Stimulated activated CD8-positive, alpha-beta memory T cell treated with anti-CD3 and anti-CD28 coated beads, Interleukin-15, amount 100 ng/mL, for 4 hours (primary cell): ENCODE results near the gene PPARG.
"Not testable (repeated sequence)": the region's sequence is repeated elsewhere in the genome, so short reads cannot be mapped to it uniquely, and the experiment has no call there.

Source experiments
- DNase-seq, 2 donors: peaks; one replicate each; pipeline ENCODE4 v3.0.0-alpha.2; 2020; ENCODE audit warnings: low read depth in 2 of 2

The PPARG gene

DNA sequence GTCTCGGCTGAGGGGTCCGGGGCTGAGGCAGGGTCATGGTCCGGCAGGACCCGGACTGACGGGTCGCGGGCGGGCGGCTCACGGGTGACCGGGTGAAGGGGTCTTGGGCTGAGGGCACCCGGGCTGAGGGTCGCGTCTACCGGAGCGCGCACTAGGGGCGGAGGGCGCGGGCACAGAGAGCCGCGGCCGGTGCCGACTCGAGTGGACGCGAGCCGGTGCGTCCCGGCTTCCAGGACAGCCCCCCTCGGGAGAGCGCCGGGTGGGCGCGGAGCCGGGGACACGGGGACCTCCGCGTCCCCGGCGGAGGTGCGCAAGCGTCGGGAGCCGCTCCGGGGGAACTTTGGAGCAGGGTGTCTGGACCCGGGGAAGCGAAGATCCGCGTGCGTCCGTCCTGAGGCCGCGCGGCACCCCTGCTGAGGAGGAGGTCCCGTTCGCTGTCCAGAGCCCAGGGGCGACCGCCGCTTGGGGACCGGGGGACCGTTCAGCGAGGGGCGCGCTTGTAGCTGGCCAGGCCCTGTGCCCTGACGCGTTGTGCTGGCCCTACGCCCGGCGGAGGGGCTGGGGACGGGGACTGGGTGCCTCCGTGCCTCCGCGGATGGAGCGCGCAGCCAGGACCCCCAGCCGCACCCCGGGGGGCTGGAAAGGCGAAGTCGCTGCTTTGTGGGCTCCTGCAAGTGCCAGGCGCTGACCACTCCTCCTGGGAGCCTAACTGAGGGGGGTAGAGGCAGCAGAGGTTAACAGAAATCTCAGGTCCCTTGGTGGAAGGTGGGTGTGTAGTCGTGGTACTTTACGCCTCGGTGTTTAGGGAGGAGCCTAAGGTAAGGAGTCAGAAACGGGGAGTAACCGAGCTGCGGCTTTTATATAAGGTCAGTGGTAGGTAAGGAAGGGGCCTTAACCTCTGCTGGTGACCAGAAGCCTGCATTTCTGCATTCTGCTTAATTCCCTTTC, at the start of gene PPARG:
TSS of gene PPARG (plus strand) at position 889 of the 948 bp plus-strand sequence. CDS start 90,642 bp downstream, outside the sequence.
- no peak for DNase-seq

DNA sequence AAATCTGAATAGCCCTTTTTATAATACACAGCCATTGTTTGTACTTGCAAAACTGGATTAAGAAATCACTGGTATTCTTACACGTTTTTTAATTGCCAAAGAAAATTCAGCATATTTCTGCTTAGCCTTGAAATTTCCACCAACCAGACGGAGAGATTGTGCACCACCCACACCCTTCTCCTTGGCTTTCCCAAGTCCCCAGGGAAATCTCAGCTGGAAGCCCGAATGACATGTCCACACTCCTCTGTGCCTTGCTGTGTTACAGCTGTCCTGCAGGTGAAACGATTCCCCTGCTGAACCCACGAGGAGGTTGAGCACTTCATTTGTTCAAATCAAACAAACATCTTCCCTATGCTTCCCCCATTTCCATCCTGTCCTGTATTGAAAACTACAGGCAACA, 49.6 kb upstream of the PPARG start:
- no peak for DNase-seq

DNA sequence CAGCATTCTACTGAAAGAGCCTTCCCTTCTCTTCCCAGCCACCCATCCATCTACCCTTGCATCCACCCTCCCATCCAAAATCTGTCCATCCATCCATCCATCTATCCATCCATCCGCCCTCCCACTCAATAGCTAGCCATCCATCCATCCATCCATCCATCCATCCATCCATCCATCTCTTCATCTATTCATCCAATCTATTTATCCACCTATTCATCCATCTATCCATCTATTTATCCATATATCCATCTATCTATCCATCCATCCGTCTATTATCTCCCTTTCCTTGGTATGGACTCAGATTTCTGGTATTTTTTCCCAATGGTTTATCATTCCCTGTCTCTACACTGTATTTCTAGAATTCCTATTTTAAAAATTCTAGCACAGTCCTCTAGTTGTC, 46.1 kb upstream of the PPARG start:
- DNase-seq: no peak

DNA sequence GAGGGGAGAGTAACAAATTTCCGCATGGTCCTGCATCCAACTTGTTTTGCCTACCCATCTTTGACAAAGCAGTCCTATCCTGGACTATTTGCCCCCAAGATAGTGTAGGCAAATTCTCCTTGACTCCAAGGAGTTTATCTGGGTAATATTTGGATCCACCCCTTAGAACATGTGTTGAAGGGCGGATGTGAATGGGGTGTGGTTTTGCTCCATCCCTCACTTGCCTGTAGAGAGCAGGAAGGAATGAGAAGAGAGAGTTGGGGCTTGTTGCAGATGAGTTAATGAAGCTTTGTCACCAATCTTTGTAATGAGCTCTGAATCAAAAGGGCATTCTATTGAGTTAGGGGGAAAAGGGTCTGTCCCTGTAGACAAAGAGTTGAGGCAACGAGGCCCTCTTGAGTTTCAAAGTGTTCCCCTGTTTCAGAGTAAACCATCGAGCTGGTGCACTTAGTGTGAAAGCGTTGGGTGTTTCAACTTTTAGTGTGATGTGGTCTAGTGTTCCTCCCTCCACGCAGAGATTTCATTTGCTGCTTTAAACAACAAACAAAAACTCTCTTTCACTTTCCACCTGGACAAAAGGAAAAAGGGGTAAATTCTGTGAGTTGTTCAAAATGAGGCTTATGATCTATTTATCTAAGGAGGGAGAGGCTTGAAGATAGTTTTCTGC, 42.2 kb upstream of the PPARG start:
- DNase-seq: no peak

DNA sequence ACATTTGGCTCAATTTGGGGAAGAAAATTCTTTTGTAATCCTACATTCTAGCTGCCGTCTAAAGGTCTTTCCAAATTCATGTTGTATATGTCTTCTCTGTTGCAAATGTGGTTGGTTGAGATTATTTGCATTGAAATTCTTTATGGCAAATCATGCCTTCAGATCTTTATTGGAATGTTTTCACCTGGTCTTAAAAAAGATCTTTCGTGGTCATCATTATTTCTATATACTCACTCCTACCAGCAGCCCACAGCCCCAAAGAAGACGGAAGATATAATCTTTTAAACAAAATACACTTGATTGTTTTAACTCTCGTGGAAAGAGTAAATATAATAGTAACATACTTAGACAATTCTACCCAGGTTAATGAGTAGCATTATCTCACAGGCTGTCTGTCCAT, 41.5 kb upstream of the PPARG start:
- no peak for DNase-seq

DNA sequence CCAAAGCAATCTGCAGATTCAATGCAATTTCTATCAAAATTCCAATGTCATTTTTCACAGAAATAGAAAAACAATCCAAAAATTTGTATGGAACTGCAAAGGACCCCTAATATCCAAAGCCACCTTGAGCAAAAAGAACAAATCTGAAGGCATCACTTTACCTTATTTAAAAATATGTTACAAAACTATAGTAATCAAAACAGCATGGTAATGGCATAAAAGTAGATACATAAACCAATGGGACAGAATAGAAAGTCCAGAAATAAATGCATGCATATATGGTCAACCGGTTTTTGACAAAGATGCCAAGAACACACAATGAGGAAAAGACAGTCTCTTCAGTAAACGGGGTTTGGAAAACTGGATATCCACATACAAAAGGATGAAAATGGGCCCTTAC, 39.4 kb upstream of the PPARG start:
- DNase-seq: no peak

DNA sequence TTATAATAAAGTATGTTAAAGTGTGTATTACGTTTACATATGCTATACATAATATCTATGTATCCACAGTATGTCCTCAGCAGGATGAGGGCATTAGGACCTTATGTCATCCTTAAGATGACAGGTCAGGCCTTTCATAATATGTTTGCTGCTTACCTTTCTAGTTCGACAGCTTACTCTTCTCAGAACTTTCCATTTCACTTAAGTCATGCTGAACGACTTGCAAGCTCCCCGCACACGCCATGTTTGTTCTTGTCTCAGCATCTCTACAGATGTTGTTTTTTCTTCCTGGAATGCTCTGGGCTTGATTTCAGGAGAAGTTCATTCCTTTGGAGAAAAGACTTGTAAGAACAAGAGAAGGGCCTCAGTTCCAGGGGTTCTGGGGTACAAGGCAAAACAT, 36.0 kb upstream of the PPARG start:
- no peak for DNase-seq

DNA sequence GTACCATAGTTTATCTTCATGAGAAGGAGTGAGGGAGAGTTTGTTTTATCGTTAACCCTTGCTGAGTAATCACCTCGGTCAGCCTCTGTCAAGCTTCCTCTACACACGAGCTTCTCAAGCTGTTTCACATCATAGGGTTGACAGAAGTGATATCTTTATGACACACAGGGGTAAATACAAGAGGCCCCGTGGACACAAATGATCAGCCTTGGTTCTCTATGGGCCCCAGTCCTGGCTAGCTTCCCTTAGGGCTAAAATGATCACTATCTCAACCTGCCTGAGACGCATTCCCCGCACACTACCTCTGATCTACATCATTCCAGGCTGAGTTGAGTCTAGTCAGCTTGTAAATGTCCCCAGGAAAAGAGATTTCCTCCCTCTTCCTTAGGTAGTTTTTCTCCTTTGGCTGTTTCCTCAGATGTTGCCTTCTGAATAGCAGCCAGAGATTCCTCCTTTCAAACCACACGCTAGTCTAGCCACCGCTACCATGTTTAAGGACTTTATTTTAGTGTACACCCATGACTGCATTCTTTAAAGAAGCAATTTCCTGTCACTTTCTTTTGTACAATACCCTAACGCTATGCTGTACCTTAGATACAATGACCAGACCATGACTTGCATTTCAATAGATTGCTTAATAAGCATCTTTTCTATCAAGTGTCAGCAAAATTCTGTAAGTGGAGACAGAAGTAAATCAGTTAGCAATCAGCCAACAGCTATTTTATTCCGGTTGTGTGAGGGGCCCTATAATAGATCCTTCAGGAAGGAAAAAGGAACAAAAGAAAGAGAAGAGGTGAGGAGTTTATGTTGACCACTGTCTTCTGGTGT, 35.1 kb upstream of the PPARG start:
- no peak for DNase-seq

DNA sequence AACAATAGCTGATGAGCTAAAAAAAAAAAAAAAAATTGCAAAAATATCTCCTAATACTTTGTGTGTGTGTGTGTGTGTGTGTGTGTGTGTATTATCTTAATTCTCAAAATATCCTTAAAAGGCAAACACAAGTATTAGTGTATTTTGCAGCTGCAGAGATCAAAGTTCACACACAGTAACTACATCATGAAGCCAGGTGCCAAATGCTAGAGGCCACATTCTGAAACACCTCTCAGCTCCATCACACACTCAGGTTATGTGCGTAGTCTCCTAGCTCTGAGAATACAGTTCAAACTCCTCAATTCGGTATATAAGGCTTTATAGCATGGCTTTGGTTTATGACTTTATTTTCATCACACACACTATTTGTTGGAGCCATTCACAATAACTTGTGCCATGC, 33.5 kb upstream of the PPARG start:
- DNase-seq: no peak

DNA sequence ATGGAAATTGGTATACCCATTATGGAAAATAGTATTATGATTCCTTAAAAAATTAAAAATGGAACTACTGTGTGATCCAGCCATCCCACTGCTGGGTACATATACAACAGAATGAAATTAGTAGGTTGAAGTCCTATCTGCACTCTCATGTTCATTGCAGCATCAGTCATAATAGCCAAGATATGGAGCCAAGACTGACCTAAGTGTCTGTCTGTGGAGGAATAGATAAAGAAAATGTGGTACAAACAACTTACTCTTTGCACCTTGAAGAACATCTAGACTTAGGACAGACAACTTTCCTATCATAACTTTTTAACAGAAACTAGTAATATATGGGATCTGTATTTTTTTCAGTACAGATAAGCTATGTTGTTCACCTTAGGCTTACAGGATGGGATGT, 30.0 kb upstream of the PPARG start:
- DNase-seq: no peak

DNA sequence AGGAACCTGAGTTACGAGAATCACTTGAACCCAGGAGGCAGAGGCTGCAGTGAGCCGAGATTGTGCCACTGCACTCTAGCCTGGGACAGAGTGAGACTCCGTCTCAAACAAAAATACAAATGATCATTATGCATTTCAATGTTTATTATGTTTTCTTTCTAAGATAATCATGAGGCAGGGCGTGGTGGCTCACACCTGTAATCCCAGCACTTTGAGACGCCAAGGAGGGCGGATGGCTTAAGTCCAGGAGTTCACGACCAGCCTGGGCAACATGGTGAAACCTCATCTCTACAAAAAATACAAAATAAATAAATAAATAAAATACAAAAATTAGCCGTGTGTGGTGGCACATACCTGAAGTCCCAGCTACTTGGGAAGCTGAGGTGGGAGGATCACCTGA, 26.7 kb upstream of the PPARG start:
- not testable (repeated sequence) for DNase-seq

DNA sequence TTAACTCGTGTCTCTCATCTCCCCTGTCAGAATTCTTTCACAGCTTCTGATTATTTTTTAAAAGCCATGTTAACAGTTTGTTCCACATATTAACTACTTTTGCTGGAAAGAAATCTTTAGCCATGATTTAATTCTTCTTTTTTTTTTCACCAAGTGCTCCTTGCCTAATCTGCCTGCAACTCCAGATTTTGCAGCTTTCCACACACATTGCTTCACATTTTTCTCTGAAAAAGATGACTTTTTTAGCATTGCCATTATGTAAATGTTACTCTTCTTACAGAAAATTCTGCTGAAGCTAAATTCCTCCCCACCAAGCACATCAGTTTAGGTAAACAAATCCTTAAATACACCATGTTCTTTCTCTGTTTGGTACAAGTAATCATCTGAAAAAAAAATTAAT, 23.4 kb upstream of the PPARG start:
- no peak for DNase-seq

DNA sequence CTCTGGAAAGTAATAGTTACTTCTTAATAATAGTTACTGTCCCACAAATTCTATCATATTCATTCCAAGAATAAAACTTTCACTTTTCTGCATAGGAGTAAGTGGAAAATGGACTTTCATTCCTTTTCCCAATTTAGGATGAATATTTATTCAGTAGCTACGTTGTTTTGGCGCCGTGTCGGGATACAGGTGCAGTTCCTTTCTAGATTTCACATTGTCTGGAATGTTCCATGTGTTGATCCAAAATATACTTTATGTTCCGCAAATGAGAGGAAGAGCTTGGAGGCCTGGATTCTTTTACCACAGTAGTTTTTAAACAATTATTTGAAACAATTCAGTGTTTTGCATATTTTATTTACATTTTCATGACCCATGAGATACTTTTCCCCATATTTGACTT, 22.8 kb upstream of the PPARG start:
- no peak for DNase-seq

DNA sequence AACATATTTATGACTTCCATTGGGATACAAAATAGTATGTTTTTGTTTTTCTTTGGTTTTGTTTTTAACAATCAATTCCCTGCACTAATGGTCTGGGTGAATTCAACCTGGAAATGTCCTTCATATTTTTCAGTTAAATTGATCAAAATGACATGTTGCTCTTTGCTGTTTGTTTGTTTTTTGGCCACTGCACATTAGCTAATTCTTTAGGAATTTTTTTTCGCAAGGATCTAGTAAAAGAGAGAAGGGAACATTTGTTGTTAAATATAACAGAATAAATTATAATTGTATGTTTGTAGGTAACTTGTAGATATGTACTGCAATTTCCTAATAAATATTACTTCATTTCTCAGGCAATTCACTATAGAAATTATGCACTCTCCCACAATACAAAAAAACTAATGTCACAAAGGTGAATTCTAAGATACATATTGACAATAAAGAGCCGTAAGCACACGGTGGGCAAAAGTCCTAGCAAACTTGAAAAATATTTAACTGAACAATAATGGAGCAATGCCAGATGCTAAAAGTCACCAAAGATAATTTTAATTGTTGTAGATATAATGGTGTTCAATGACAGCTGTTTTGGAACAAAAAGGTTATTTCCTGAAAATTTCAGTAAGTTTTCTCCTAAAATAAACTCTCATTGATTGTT, 21.4 kb upstream of the PPARG start:
- DNase-seq: no peak

DNA sequence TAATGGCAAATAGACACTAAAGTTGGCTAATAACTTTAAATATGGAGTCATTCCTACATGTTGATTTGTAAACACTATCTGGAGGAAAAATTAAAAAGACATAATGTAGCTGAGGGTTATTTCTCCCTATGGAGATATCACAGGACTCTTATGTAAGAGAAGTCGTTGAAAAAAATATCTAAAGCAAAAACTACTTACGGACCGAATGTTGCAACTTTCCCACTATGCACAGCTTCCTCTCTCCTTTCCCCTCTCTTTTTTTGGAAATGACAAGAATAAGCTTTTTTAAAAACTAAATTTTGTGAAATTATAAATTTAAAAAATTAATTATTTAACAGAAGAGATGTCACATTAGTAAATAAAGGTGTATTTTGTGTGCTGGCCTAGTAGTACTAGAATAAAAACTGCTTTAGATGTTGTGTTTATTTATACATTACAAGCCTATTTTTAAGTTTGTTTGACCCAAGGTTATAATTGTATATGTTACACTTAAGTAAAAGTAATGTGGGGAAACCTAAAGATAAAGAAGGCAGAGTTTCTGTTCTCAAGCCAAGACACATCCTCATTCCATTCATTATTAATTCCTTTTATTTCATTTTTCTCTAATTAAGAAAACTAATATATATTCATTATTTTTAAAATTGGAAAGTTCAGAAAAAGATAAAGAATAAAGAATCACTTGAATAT, 20.7 kb upstream of the PPARG start:
- no peak for DNase-seq

DNA sequence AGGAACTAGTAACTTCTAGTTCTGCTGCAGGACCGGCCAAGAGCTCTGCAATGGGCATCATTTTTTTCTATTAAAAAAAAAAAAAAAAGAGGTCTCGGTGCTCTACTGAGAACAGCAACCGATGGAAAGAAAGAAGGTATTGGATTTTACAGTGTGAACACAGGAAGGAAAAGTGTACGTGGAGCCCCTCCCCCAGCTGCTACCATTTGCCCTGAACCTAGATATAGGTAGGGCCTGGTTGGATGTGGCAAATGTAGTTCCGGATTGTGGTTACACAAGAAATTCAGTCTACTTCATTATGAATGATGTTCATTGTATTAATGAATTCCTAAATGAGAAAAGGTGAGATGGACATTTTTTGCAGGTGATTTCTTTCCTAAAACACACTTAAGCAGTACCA, 17.9 kb upstream of the PPARG start:
- no peak for DNase-seq

DNA sequence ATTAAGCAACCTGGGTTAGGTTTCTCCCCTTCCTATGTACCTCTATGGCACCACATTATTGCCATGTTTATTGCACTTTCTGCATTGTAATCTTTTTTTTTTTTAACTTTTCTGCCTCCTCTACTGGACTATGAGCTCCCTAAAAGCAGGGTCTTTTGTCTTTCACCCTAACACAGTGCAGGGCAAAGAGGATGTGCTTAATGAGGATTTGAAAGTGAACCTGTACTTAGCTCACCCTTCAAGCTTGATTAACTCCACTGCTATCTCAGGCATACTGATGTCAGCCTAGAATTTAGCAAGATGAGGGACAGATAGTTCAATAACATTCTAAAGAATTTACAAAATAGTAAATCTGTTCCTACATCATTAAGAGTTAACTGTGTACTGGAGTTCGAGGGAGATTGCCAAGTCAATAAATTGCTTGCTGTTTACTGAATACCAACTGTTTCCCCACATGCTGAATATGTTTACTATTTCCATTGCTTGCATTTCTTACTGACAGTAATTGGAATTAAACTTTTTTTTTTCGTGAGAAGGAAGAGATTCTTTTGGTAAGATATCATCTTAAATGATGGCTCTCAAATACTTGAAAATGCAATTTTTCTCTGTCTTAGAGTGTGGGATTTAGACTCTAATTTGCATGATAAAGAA, 15.7 kb upstream of the PPARG start:
- no peak for DNase-seq

DNA sequence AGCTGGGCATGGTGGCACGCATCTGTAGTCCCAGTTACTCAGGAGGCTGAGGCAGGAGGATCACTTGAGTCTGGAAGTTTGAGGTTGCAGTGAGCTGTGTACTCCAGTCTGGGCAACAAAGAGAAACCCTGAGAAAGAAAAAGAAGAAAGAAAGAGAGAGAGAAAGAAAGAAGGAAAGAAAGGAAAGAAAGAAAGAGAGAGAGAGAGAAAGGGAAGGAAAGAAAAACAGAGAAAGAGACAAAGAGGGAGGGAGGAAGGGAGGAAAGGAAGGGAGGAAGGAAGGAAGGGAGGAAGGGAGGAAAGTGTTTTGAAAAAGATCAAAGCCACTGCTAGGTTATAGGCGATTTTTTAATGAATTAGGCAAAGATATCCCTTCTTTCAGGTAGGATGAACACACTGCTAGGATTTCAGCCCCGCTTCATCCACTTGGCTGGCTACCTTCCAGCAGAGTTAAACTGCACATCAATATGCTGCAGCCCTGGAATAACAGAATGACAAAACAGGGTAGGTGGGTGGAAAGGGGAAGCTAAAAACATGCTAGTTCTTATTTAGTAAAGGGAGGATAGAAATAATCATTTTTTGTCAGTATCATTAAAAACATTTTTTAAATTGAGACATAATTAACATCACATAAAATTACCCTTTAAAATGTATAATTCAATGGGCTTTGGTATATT, 12.8 kb upstream of the PPARG start:
- no peak for DNase-seq

DNA sequence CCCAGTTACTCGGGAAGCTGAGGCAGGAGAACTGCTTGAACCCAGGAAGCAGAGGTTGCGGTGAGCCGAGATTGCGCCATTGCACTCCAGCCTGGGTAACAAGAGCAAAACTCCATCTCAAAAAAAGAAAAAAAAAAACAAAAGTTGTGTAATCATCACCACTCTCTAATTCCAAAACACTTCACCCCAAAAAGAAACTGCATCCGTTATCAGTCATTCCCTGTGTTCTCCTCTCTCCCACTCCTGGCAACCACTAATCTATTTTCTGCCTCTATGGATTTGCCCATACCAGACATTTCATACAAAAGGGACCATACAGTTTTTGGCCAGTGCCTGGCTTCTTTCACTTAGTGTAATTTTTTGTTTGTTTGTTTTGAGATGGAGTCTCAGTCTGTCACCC, 12.0 kb upstream of the PPARG start:
- not testable (repeated sequence) for DNase-seq

DNA sequence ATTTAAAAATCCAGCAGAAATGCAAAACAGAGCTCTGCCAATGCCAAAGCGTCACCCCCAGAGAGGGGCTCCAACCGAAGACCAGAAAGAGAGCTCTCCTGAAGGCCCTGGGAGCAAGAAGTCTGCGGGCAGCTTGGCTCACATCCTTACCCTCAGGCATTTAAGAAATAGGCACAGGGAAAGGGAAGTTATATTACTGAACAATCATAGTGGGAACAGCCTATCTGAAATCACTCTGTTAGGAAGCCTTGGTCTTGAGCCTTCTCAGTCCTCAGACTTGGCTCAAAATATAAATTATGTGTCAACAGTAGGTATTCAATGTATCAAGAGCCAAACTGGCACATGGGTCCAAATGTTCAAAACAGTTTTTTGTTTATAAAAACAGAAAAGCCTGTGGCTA, 10.3 kb upstream of the PPARG start:
- no peak for DNase-seq
